Natural killer cell (primary cell): Measurements from ENCODE around the gene IL17F. TPM values are rescaled to one million over a fixed set of nuclear protein-coding genes. Genes with fewer than 3 reads are reported as not detected.

Experiments used
- ATAC-seq, 3 donors: fragments of 150-1000 bp in 2 of 3; fragments of 200-7000 bp in 1 of 3; cut with Tn5 transposase; 1 replicate in 1 of 3; 2 replicates in 2 of 3; pipeline ENCODE4 v1.10.0; 2021; ENCODE audit warnings: mild to moderate bottlenecking in 2 of 3, moderate library complexity in 2 of 3
- DNase-seq, 2 donors: peaks; one replicate each; pipeline versions ENCODE4 v3.0.0 to v3.0.0-alpha.2; 2013 to 2021; ENCODE audit warnings: mixed read lengths in 1 of 2
- H3K27ac ChIP-seq: one replicate; pipeline ENCODE4 v1.5.1; 2013; ENCODE audit warnings: mild to moderate bottlenecking, low read length
- H3K27me3 ChIP-seq: one replicate; pipeline ENCODE4 v1.6.1; 2013; ENCODE audit warnings: low read length; ENCODE audit not compliant: control insufficient read depth, insufficient read depth
- H3K36me3 ChIP-seq: one replicate; pipeline ENCODE4 v1.6.1; 2013; ENCODE audit warnings: low read length; ENCODE audit not compliant: control insufficient read depth, insufficient read depth
- H3K4me1 ChIP-seq: one replicate; pipeline ENCODE4 v1.6.1; 2013; ENCODE audit warnings: low read length; ENCODE audit not compliant: control insufficient read depth, insufficient read depth
- H3K4me3 ChIP-seq: one replicate; pipeline ENCODE4 v1.5.1; 2013; ENCODE audit warnings: low read length
- H3K9me3 ChIP-seq: one replicate; pipeline ENCODE4 v1.6.1; 2013; ENCODE audit warnings: low read length; ENCODE audit not compliant: control insufficient read depth, insufficient read depth
- H3K27ac Mint-ChIP-seq, 2 donors: one replicate each; pipeline ENCODE4 v1.8.0; 2022; ENCODE audit warnings: mild to moderate bottlenecking in 2 of 2, mixed read lengths in 2 of 2, moderate library complexity in 1 of 2
- H3K27me3 Mint-ChIP-seq, 2 donors: one replicate each; pipeline ENCODE4 v1.8.0; 2022; ENCODE audit warnings: low read depth in 2 of 2, mixed read lengths in 2 of 2
- H3K36me3 Mint-ChIP-seq: one replicate; pipeline ENCODE4 v1.8.0; 2022; ENCODE audit warnings: mixed read lengths
- H3K4me1 Mint-ChIP-seq, 2 donors: one replicate each; pipeline ENCODE4 v1.8.0; 2022; ENCODE audit warnings: mixed read lengths in 2 of 2
- H3K4me3 Mint-ChIP-seq: one replicate; pipeline ENCODE4 v1.8.0; 2022; ENCODE audit warnings: mild to moderate bottlenecking, moderate library complexity, mixed read lengths
- H3K9me3 Mint-ChIP-seq, 2 donors: one replicate each; pipeline ENCODE4 v1.8.0; 2022; ENCODE audit warnings: mixed read lengths in 2 of 2
- CTCF ChIP-seq: fragments of 200-600 bp; IDR thresholded peaks from one replicate; pipeline ENCODE4 v1.8.0; 2022; ENCODE audit warnings: antibody characterized with exemption
- WGBS: methylation state at CpG from one replicate; pipeline ENCODE4 v1.1.7; 2013; ENCODE audit warnings: missing lambda C conversion rate; ENCODE audit not compliant: insufficient coverage; 5-methylcytosine and 5-hydroxymethylcytosine counted together
- intact Hi-C: fragments of 100-400 bp; cut with micrococcal nuclease; formaldehyde crosslinking; loops from one replicate; pipeline ENCODE4 v1.14.2; 2022
- total RNA-seq, 4 donors: library from RNA; stranded (reverse); fragments of 120-200 nt in 1 of 4; gene quantifications; one replicate each; pipeline versions ENCODE4 v1.2.3 to v1.2.4, GENCODE V29; 2013 to 2022

The IL17F gene
- total RNA-seq, 3 donors from 2014 or later (not counting 1 experiment from before 2014, with no cell fraction given): not detected

- intact Hi-C loops: no loop called here
- Histone ChIP-seq H3K4me1 (no peaks in the 10 kb centered on the region), H3K27ac (no peak overlapping the region), H3K9me3 (no peaks in the 10 kb centered on the region), H3K36me3 (no peaks in the 10 kb centered on the region), H3K4me3 (no peak overlapping the region), H3K27me3 (peaks cover 47% of the 10 kb centered on the region)
- no peak overlapping the region for H3K4me3 Mint-ChIP-seq
- TF ChIP-seq CTCF: no peak
- no peak overlapping the region for H3K27ac Mint-ChIP-seq
- ATAC-seq (no peak), DNase-seq (peak in 1 of 2 donors; percentile 25)
- H3K9me3 Mint-ChIP-seq: no peaks in the 10 kb centered on the region
- H3K27me3 Mint-ChIP-seq: peaks cover 14 to 35% of the 10 kb centered on the region in 2 donors
- no peaks in the 10 kb centered on the region for H3K36me3 Mint-ChIP-seq
- H3K4me1 Mint-ChIP-seq: no peaks in the 10 kb centered on the region
- WGBS: 69% methylated on average over 1 of the region's 2 CpGs
Measured at GRCh38 chr6:52213127-52213526, 31.2 kb downstream of the IL17F start.

GRCh38 chr6:52210227-52210626 lies 34.1 kb downstream of the IL17F start:
- H3K4me3 ChIP-seq: no peak overlapping the region
- ATAC-seq (no peak), DNase-seq (no peak)
- Mint-ChIP-seq H3K27me3 (peaks cover 18 to 31% of the 10 kb centered on the region in 2 donors), H3K36me3 (no peaks in the 10 kb centered on the region), H3K27ac (no peak overlapping the region), H3K4me1 (no peaks in the 10 kb centered on the region), H3K4me3 (no peak overlapping the region), H3K9me3 (no peaks in the 10 kb centered on the region)
- H3K4me1 ChIP-seq: no peaks in the 10 kb centered on the region
- no peak overlapping the region for H3K27ac ChIP-seq
- intact Hi-C loops: no loop called here
- no peaks in the 10 kb centered on the region for H3K9me3 ChIP-seq
- H3K36me3 ChIP-seq: no peaks in the 10 kb centered on the region
- TF ChIP-seq CTCF: no peak
- H3K27me3 ChIP-seq: peaks cover 34% of the 10 kb centered on the region
- WGBS: 28% methylated on average over 2 of the region's 2 CpGs

GRCh38 chr6:52209770-52210169 lies 34.5 kb downstream of the IL17F start:
- H3K27me3 Mint-ChIP-seq: peaks cover 18 to 31% of the 10 kb centered on the region in 2 donors
- no peak overlapping the region for H3K4me3 ChIP-seq
- DNase-seq (no peak), ATAC-seq (no peak)
- H3K27ac Mint-ChIP-seq: no peak overlapping the region
- no peaks in the 10 kb centered on the region for H3K9me3 Mint-ChIP-seq
- no peak for TF ChIP-seq CTCF
- no peaks in the 10 kb centered on the region for H3K9me3 ChIP-seq
- no peak overlapping the region for H3K4me3 Mint-ChIP-seq
- WGBS: 100% methylated on average over 1 of the region's 2 CpGs
- no peaks in the 10 kb centered on the region for H3K36me3 ChIP-seq
- no peaks in the 10 kb centered on the region for H3K36me3 Mint-ChIP-seq
- H3K27me3 ChIP-seq: peaks cover 30% of the 10 kb centered on the region
- H3K4me1 Mint-ChIP-seq: no peaks in the 10 kb centered on the region
- H3K4me1 ChIP-seq: no peaks in the 10 kb centered on the region
- intact Hi-C loops: no loop called here
- no peak overlapping the region for H3K27ac ChIP-seq

GRCh38 chr6:52208612-52209011 lies 35.7 kb downstream of the IL17F start:
- H3K27me3 ChIP-seq: peaks cover 21% of the 10 kb centered on the region
- Mint-ChIP-seq H3K27ac (no peak overlapping the region), H3K4me1 (no peaks in the 10 kb centered on the region), H3K27me3 (peaks cover 18 to 33% of the 10 kb centered on the region in 2 donors), H3K36me3 (no peaks in the 10 kb centered on the region), H3K9me3 (no peaks in the 10 kb centered on the region), H3K4me3 (no peak overlapping the region)
- no peak for ATAC-seq
- H3K27ac ChIP-seq: no peak overlapping the region
- no peak overlapping the region for H3K4me3 ChIP-seq
- no peak for TF ChIP-seq CTCF
- intact Hi-C loops: no loop called here
- no peaks in the 10 kb centered on the region for H3K9me3 ChIP-seq
- H3K36me3 ChIP-seq: no peaks in the 10 kb centered on the region
- H3K4me1 ChIP-seq: no peaks in the 10 kb centered on the region
- WGBS: 100% methylated on average over 3 of the region's 3 CpGs
- no peak for DNase-seq
